Measurements from ENCODE around the gene MDP1.
A peak's percentile ranks its signal among the peaks of the same experiment; 100 is the strongest.

The MDP1 gene

DNA sequence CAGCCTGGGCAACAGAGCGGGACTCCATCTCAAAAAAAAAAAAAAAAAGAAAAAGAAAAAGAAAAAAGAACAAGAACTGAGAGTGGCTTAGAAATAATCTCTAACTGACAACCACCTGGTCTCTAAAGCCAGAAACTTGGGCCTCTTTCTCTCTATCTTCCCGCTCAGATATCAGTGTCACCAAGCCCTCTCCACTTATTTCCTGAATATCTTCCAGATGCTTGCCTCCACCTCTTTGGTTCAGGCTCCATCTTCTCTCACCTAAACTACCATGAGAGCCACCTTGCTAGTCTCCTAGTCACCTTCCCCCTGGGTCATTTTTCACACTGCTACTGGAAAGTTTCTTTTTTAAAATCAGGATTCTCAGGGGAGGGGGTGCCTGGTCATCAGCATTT, 18.8 kb downstream of the MDP1 start:
- DNase-seq (ENCODE audit: low read depth): no peak

DNA sequence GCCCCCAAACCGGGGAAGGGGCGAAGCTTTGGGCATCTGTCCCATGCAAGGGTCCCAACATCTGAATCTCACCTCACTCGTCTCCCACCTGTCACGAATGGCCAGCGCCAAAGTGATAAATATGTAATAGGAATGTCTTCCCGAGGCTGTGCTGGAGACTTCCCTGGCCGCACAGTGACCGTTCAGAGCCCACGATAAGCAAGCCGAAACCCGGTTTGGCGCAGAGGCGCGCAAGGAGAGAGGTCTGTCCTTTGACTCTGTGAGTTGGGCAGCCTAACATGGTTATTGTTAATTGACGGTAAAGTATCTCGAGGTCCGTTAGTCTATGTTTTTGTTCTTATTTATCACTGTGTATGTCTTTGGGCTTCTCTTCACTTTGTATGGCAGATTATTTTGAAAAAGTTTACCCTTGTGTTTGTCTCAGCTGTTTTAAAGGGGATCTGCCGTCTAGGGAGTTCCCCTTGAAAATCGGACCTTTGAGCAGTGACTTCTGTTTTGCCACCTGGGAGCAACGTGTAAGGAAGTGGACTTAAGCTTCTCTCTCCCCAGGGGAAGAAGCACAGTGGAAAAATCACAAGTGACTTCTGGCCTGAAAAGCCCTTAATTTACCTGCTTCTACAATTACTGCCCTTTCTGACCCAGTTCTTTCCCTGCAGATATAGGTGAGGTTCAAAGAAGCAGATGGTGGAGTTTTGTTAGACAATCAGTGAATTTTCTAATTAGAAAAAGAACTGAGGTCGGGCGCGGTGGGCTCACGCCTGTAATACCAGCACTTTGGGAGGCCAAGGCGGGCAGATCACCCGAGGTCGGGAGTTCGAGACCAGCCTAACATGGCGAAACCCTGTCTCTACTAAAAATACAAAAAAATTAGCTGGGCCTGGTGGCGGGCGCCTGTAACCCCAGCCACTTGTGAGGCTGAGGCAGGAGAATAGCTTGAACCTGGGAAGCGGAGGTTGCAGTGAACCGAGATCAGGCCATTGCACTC, 19.5 kb downstream of the MDP1 start:
- DNase-seq (ENCODE audit: low read depth): no peak

DNA sequence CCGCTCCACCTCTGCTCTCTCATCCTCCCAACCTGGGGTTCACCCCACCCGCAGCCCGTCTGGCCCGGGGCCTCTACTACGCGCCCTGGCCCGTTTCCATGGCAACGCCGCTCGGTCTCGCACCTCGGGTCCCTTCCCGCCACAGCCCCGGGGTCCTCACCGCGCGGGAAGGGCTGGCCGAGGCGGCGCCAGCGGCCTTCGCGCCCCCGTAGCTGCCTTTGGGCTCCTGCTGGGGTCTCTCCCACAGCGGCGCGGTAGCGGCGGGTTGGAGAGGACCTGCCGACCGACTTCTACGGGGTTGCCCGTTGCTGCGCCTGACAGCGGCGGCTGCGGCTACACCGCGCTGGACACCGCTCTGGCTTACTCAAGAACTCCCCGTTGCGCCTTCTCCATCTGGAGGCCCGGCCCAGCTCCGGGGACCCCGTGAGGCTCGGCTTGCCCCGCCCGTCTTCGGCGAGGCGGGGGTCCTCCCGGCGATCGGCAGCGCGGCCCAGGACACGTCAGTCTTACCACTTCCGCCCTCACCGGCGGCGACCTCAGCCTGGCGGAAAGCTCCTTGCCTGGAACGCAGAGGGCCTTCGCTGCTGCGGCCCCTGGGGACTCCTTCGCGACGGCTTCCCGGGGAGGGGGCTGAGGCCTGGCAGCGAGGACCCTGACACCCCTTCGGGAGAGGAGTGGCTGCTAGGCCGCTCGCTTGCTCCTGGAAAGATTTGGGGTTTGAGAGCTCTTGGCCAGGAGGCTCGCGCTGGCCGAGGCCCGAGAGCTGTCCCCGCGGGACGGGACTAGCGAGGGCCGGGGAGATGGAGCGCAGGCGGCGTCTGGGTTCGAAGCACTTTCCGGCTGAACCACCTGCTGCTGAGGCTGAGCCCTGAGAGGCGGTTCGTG, 20.4 kb downstream of the MDP1 start, which contains the start of gene TM9SF1:
Gene TM9SF1 (minus strand): TSS at position 256 of the 885 bp plus-strand sequence. CDS start 422 bp downstream, outside the sequence.
- peak; percentile 83 for DNase-seq (ENCODE audit: low read depth)

DNA sequence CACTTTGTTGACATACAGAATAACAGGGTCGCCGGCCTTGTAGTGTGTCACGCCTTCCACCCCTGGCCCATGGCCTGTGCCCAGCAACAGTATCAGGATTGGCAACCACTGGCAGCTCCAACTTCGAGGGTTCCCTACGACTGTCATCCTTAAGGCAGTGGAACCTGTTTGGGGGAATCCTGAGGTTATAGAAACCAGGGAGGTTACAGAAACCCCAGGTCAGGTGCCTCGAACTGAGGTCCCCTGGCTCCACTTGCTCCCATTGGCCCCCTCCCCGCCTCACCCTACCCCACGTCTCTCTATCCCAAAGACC, 21.0 kb downstream of the MDP1 start:
- no peak for DNase-seq (ENCODE audit: low read depth)

DNA sequence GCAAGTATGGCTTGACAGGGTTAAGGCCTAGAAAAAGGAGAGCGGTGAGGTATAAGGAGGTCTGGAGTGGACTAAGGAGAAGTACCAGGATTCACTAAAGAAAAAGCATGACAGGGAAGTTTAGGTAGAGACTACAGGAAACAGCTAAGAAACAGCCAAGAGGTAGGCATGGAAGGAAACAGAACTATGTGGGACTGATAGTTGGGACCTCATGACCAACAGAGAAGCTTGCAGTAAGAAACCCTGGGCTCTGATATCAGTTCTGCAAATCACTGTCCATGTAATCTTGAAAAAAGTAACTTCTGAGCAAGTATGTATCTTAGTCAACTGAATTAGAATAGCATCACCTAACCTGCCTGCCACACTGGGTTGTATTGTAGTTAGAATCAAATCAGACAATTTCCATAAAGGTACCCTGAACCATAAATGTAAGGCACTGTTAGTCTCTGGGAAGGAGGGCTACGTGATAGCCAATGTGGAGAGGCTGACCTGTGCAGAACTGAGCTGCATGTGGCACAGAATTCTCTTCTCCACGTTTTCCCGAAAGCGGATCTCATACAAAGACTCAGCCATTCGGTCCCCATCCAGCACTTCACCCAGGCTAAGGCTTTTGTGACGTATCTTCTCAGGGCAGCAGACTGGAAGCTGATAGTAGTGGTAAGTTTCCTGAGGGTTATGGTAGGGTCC, 21.5 kb downstream of the MDP1 start:
- no peak for DNase-seq (ENCODE audit: low read depth)

DNA sequence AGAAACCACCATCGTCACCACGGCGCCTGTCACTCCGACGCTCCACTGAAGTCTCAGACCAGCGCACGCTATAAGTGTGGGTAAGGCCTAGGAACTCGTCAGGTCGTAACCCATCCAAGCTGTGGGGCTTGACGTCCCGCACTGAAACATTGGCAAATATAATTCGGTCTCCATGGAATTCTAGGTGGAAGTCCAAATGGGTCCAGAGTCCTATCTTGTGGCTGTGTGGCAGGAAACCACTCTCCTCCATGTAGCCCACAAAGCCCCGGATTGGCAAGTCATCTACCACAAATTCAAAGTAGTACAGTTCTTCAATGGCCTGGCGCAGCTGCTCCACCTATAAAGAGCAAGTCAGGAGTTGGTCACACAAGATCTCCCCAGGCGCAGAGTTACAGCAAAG, 22.9 kb downstream of the MDP1 start:
- DNase-seq (ENCODE audit: low read depth): no peak

DNA sequence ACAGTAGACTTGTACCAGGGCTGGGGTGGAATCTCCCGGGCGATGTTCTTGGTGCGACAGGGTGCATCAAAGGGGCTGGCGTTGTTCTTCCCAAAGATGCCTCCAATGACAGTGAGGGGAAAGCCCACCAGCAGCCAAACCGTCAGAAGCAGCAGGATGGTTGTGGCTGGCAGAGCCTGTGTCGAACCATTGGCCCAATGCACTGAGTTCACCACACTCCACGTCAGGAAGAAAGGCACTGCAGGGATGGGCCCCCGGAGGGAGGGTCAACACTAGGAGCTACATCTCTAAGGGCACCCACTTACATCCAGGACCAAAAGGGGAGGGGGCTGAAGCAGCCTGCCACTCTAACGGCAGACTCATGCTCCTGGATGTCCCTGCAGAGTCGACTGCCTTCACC, 25.4 kb downstream of the MDP1 start:
- no peak for DNase-seq (ENCODE audit: low read depth)

DNA sequence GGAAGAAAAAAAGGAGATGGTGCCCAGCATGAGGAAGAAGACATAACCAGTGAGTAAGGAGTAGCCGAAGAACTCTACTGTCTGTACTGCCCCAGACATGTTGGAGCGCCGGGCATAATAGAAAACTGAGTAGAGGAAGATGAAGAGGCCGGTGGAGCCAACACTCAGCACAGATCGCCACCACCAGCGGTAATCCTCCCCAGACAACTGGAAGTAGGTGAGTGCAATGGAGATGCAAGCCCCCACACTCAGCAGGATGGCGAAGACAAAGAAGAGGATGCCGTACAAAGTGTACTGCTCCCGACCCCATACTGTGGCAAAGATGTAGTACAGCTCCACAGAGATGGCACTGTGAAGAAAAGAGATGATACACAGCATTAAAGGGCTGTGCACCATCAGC, 26.4 kb downstream of the MDP1 start:
- DNase-seq (ENCODE audit: low read depth): no peak

DNA sequence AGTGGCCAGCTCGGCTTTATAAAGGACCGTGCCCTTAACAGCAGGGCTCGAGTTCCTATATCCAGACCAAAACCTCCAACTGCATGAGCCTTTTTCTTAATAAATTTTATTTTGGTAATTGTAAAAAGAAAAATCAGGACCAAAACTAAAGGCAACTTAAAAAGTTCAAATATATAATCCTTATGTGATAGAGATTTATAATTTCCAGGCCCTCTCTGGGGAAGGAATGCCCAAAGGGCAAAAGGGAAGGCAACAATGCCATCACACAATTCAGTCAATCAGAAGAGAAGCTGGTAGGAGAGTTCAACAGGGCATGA, 26.8 kb downstream of the MDP1 start:
- DNase-seq (ENCODE audit: low read depth): no peak

DNA sequence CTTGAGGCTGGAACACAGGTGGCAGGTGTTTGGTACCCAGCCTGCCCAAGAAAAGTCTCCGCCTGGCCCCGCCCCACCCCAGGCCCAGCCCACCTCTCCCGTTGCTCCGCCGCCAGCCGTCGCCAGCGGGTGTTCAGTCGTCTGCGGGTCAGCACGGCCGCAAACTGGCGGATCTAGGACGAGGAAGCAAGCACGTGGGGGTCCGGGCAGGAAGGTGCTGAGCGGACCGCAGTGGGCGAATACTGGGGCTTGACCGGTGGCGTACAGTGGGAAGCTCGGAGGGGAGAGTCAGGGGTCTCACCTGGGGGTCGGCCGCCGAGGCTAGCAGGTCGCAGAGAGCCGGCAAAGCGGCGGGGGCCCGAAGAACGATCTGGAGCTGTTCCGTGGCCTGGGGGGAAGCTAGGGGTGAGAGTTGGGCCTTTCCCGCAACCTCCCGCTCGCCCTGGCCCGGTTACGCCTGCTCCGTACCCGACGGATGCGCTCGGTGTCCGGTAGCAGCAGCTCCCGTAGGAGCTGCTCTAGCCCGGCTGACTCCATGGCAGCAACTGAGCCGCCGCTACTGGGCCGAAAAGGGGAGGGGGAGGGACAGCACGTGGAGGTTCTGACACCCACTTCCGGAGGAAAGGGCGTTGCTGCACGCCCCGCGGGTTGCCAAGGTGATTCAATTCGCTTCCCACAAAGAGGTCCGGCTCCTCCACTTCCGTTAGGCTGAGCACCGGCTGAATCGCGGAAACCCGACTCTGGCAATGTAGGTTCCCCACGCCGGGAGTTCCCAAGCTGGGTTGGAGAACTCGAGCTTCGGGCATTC, 27.4 kb downstream of the MDP1 start, which contains the start of gene IPO4:
Gene IPO4 (minus strand): TSS at position 566 of the 808 bp plus-strand sequence. CDS start 29 bp downstream, at position 537.
- DNase-seq (ENCODE audit: low read depth): peak; percentile 98

DNA sequence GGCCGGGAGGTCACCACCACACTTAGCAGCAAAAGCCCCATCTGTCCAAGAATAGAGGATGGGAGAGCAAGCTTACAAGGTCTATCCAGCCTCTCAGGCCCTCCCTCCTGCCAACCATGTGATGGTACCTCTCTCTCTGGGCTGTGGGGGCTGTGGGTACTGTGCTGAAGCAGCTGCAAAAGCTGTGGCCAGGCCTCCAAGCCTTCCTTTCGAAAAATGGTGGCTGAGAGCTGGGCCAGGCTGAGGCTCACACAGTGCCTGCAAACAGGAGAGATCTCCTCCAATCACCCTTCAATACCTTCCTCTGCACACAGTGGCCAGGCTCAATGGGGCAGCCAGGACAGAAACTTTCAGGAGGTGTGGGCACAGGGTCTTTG, 28.3 kb downstream of the MDP1 start:
- no peak for DNase-seq (ENCODE audit: low read depth)

DNA sequence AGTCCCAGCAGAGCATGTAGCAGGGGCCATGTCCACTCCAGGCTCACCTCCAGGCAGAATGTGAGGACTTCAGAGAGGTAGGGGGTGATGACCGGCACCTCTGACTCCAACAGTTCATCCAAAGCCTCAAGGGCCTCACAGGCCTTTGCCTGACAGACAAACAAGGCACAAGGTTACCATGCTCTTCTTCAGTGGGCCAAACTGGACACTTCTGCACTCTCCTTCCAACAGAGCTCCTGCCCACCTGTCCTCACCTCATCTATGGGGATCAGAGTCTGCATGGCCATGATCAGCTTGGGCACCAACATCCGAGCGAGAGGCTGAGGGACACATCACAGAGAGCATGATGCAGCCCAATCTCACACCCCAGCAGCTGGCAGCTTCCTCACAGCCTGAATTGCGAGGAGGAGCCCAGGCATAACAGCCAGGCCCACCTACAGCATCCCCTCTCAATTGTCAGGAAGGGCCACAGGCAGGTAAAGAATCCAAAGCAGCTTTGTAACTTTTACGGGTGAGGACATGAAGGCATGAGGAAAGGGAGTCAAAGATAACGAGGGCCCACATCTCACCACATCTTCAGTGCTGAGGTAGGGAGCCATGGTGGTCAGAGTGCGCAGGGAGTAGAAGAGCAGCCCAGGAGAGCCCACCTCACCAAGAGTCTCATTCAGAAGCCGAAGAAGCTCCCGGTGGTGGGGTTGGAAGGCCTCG, 28.9 kb downstream of the MDP1 start:
- no peak for DNase-seq (ENCODE audit: low read depth)

DNA sequence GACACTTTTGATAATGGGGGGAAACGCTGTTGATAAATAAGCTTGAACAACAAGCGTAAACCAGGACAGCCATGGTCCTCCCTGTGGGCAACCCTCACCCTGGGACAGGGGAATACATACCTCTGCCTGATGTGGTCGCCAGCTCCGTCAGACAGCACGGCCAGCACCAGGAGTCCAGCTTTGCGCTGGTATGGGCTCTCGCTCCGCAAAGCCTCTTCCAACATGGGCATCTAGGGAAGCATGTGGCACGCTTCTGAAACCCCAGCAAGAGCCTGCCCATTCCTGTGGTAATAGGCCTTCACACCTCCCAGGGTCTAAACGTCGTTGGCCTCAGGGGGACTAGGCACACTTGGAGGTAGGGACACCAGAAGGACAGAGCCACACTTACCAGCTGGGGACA, 30.1 kb downstream of the MDP1 start:
- no peak for DNase-seq (ENCODE audit: low read depth)

DNA sequence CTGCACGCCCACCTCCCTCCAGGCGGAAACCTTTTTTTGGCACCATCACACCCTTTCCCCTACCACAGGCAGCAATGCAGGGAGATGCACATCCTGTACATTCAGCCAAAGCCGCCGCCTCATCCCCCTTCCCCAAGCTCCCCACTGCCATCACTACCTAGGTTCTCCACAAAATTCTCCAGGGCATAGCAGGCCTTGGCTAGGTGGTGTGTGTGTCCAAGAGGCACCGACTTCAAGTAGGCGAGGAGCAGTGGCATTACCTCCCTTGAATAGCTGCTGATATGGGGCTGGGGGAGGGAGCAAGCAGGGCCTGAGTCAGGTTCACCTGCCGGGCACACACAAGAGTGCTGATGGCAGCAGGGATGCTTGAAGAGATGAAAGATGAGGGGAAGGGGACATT, 30.8 kb downstream of the MDP1 start:
- no peak for DNase-seq (ENCODE audit: low read depth)

DNA sequence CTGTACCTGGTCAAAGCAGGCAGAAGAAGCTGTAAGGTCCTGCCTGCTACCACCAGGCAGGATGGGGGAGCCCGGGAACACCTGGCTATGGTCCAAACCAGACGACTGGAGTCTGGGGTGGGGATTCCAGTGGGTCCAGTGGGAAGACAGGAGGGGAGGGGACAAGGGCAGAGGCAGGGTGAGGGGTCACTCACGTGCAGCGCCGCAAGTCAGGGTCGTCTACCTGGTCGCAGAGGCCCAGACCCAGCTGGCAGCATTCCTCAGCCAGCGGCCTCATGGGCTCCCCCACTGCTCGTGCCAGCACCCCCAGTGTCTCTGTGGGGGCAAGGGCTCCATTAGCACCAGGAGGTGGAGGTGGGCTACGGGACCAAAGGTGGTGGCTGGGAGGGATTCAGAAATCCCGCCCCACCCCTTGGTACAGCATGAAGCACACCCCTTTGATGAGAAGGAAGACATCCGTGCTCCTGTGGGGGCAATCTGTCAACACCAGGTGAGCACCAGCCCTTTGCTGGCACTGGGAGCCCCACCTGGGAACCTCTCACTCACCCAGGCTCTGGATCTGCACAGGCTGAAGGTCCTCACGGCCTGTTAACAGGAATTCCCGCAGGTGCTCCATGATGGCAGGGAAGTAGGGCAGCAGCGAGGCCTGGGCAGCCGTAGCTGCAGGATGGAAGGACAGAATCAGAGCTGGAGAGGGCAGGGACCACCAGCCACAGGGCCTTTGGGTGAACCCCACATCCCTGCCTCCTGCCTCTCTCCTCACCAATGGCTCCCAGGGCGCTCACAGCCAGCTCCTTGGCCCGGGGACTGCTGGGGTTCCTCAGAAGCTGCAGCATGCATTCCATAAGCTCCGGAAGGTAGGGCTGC, 31.5 kb downstream of the MDP1 start:
- DNase-seq (ENCODE audit: low read depth): no peak

DNA sequence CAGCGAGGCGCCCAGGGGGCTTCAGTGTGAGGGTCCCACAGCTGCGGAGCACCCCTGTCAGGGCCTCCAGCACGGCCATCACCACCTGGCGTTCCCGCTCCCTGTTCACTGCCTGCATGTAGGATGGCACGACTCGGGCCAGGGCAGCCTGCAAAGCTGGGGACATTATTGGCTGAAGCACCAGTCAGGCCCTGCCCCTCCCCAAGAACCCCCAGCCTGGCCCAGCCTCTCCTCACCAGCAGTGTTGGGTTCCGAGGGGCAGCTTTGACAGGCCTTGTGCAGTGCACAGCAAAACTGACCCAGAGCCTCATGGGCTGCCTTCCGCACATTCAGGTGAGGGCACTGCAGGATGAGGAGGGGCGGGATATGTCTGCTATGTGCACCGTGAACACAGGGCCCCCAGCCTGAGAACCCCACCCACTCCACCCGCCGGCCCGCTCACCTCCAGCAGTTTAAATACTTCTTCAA, 32.8 kb downstream of the MDP1 start:
- no peak for DNase-seq (ENCODE audit: low read depth)

DNA sequence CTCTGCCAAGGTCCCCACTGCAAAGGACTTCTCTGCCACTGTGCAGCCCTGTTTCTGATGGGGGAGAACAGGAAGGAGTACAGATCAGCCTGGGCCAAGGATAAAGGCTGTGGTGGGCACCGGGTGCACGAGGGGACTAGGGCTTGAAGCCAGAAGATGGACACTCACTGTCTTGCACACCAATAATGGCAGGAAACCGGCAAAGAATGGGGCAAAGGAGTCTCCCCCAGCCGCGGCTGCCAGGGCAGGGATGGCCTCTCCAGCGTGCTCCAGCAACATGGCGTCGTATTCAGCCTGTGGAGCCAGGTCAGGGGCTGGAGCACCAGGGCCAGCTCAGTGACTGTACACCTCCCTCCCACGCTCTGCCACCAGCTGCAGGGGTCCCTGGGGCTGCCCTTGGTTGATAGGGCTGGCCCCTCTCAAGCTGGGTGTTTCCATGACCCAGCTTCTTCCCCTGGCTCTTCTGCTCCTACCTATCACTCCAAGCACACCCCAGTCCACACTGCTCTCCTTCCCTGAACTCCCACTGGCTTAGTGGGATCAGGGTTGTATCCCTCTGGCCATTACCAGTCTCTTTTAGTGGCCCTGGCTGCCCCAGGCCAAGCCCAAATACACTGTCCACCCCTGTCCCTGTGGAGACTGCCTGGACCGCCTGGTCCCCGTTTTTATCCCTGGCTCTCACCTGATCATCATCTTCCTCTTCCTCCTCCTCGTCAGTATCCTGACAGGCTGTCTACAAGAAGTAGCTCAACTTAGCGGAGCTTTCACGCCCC, 33.6 kb downstream of the MDP1 start:
- DNase-seq (ENCODE audit: low read depth): no peak

DNA sequence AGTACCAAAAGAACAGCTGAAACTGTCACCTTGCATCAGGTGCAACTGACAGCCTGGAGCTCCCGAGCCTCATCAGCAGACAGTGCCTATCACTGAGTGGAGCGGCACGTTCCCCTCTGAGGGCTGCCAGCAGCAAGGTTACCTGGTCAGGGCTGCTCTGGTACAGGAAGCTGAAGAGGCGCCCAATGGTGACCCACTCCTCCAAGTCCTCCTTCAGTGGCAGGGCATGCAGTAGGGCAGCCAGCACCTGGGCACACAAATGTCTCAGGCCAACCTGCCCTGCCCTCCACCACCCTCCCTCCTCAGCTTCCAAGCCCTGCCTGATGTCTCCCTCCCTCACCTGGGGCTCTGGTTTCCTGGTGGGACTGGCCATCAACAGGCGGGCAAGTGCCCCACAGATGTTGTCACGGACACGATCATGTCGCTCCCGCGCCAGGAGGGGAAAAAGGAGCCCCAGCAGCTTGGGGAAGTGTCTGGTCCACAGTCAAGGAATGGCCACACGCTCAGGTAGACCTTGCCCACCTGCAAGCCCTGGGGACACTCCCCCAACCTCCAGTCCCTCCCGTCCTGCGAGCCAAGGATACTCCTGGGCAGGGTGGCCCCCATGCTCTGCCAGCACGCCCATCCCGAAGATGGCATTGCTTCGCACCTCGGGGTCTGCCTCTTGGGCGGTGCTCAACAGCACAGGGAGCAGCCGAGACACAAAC, 34.3 kb downstream of the MDP1 start:
- DNase-seq (ENCODE audit: low read depth): no peak

All from amniotic epithelial cell (primary cell).